GM21360 (cell line): ENCODE measurements around the gene EIF4G3.
A peak's percentile ranks its signal among the peaks of the same experiment; 100 is the strongest.
"Not testable (repeated sequence)": the region's sequence is repeated elsewhere in the genome, so short reads cannot be mapped to it uniquely, and the experiment has no call there.

ENCODE experiments used
- ATAC-seq: cut with Tn5 transposase; IDR thresholded peaks from one replicate; pipeline ENCODE4 v1.9.1; 2021; ENCODE audit warnings: mild to moderate bottlenecking, moderate library complexity; ENCODE audit not compliant: unreplicated experiment

The EIF4G3 gene

GRCh38 chr1:20837554-20838192 is 339.0 kb downstream of the EIF4G3 start:
- no peak for ATAC-seq

GRCh38 chr1:20836230-20836629 is 340.5 kb downstream of the EIF4G3 start:
- no peak for ATAC-seq

GRCh38 chr1:20834780-20835179 is 341.9 kb downstream of the EIF4G3 start:
- no peak for ATAC-seq

GRCh38 chr1:20834192-20834591 is 342.5 kb downstream of the EIF4G3 start:
- ATAC-seq, result no peak

- ATAC-seq, result no peak
Observed at GRCh38 chr1:20830378-20830777, 346.3 kb downstream of the EIF4G3 start.

- no peak for ATAC-seq
Observed at GRCh38 chr1:20829946-20830345, 346.8 kb downstream of the EIF4G3 start.

GRCh38 chr1:20829531-20829930 is 347.2 kb downstream of the EIF4G3 start:
- no peak for ATAC-seq

GRCh38 chr1:20823845-20824244 is 352.9 kb downstream of the EIF4G3 start:
- no peak for ATAC-seq

GRCh38 chr1:20821466-20821865 is 355.2 kb downstream of the EIF4G3 start:
- ATAC-seq, result no peak

GRCh38 chr1:20819818-20820217 is 356.9 kb downstream of the EIF4G3 start:
- no peak for ATAC-seq

- ATAC-seq, result no peak
Observed at GRCh38 chr1:20814534-20814871, 362.2 kb downstream of the EIF4G3 start.

- no peak for ATAC-seq
Observed at GRCh38 chr1:20811916-20812315, 364.8 kb downstream of the EIF4G3 start.

GRCh38 chr1:20793236-20793635 is 383.5 kb downstream of the EIF4G3 start:
- ATAC-seq, result no peak

- no peak for ATAC-seq
Observed at GRCh38 chr1:20792196-20792595, 384.5 kb downstream of the EIF4G3 start.

GRCh38 chr1:20790785-20791184 is 385.9 kb downstream of the EIF4G3 start:
- ATAC-seq, result no peak

GRCh38 chr1:20789598-20789997 is 387.1 kb downstream of the EIF4G3 start:
- not testable (repeated sequence) for ATAC-seq

- no peak for ATAC-seq
Observed at GRCh38 chr1:20787840-20788795, 388.6 kb downstream of the EIF4G3 start.

- peak; percentile 52 for ATAC-seq
Observed at GRCh38 chr1:20787029-20787839, 389.5 kb downstream of the EIF4G3 start, which contains the start of gene HP1BP3. Gene HP1BP3 (minus strand): TSS chr1:20787307. CDS start chr1:20780440, 6,867 bp downstream.

- peak; percentile 69 for ATAC-seq
Observed at GRCh38 chr1:20786253-20787028, 390.3 kb downstream of the EIF4G3 start.

- ATAC-seq, result no peak
Observed at GRCh38 chr1:20785907-20786252, 390.8 kb downstream of the EIF4G3 start.

- ATAC-seq, result no peak
Observed at GRCh38 chr1:20775700-20776099, 401.0 kb downstream of the EIF4G3 start.
